OCI-LY1 (cell line): ENCODE results near the gene KLHDC4.
A peak's percentile ranks its signal among the peaks of the same experiment; 100 is the strongest.

ENCODE experiments used
- H2AFZ ChIP-seq: fragments of 200-600 bp; sonication (generic), shearing (Covaris generic); 2 replicates; pipeline ENCODE4 v1.6.0; 2014; ENCODE audit warnings: antibody characterized with exemption, mild to moderate bottlenecking, low read length
- H3F3A ChIP-seq: fragments of 200-600 bp; sonication (generic), shearing (Covaris generic); 2 replicates; pipeline ENCODE4 v1.6.0; 2014; ENCODE audit warnings: mild to moderate bottlenecking, antibody characterized with exemption, low read length, moderate library complexity; ENCODE audit not compliant: insufficient read depth
- H3K27ac ChIP-seq: fragments of 200-600 bp; sonication (generic); 2 replicates; pipeline ENCODE4 v1.5.1; 2014; ENCODE audit warnings: low read length, mixed run types, mild to moderate bottlenecking, low read depth; ENCODE audit not compliant: poor library complexity, severe bottlenecking
- H3K27me3 ChIP-seq: fragments of 200-600 bp; sonication (generic); 2 replicates; pipeline ENCODE4 v1.6.0; 2014; ENCODE audit warnings: antibody characterized with exemption, mild to moderate bottlenecking, low read length, moderate library complexity; ENCODE audit not compliant: insufficient read depth
- H3K36me3 ChIP-seq: fragments of 200-600 bp; sonication (generic); 2 replicates; pipeline ENCODE4 v1.6.1; 2014; ENCODE audit warnings: mild to moderate bottlenecking, antibody characterized with exemption, low read length, moderate library complexity, mixed read lengths; ENCODE audit not compliant: insufficient read depth
- H3K4me1 ChIP-seq: fragments of 200-600 bp; sonication (generic); 2 replicates; pipeline ENCODE4 v1.5.1; 2014; ENCODE audit warnings: mild to moderate bottlenecking, low read length, moderate library complexity; ENCODE audit not compliant: insufficient read depth, severe bottlenecking
- H3K4me2 ChIP-seq: fragments of 200-600 bp; sonication (generic), shearing (Covaris generic); 2 replicates; pipeline ENCODE4 v1.6.1; 2014; ENCODE audit warnings: low read length
- H3K4me3 ChIP-seq: fragments of 200-600 bp; sonication (generic); 2 replicates; pipeline ENCODE4 v1.5.1; 2014; ENCODE audit warnings: low read length, low read depth, mild to moderate bottlenecking, mixed read lengths; ENCODE audit not compliant: poor library complexity, severe bottlenecking
- H3K79me2 ChIP-seq: fragments of 200-600 bp; shearing (Covaris generic); 2 replicates; pipeline ENCODE4 v1.6.1; 2016; ENCODE audit warnings: mixed run types, low read length, mixed read lengths; ENCODE audit not compliant: insufficient read depth
- H3K9ac ChIP-seq: fragments of 200-600 bp; sonication (generic), shearing (Covaris generic); 2 replicates; pipeline ENCODE4 v1.6.1; 2014; ENCODE audit warnings: mild to moderate bottlenecking, low read length, mixed read lengths
- H3K9me2 ChIP-seq: fragments of 200-600 bp; sonication (generic), shearing (Covaris generic); 2 replicates; pipeline ENCODE4 v1.6.1; 2014; ENCODE audit warnings: low read depth, mild to moderate bottlenecking, low read length, mixed read lengths
- H3K9me3 ChIP-seq: fragments of 200-600 bp; shearing (Covaris generic); 2 replicates; pipeline ENCODE4 v1.6.1; 2014; ENCODE audit warnings: low read length, mixed read lengths
- H4K20me1 ChIP-seq: fragments of 200-600 bp; sonication (generic), shearing (Covaris generic); 2 replicates; pipeline ENCODE4 v1.6.0; 2016; ENCODE audit warnings: mild to moderate bottlenecking, low read length; ENCODE audit not compliant: insufficient read depth
- EZH2 ChIP-seq: fragments of 200-600 bp; sonication (generic), shearing (Covaris generic); IDR thresholded peaks from 2 replicates; pipeline ENCODE4 v1.8.0; 2017; ENCODE audit warnings: borderline replicate concordance, mixed run types, mild to moderate bottlenecking, antibody characterized with exemption, low read length, moderate library complexity, mixed read lengths
- TF ChIP-seq, protein P1 (sequence below): fragments of 200-600 bp; sonication (generic), shearing (Covaris generic); IDR thresholded peaks from 2 replicates; pipeline ENCODE4 v1.5.1; 2017; ENCODE audit warnings: mild to moderate bottlenecking, antibody characterized with exemption, low read length, moderate library complexity, mixed read lengths

Gene KLHDC4

GRCh38 chr16:87725596-87726235 is 40.1 kb downstream of the KLHDC4 start:
- no peaks in the 10 kb centered on the region for H3K9me2 ChIP-seq
- no peak overlapping the region for H3K4me2 ChIP-seq
- H3K27me3 ChIP-seq, result no peaks in the 10 kb centered on the region
- H3F3A ChIP-seq, result no peaks in the 10 kb centered on the region; the same call in 1 of the 2 replicates
- no peak overlapping the region for H3K4me3 ChIP-seq
- H3K36me3 ChIP-seq, result peaks cover 80% of the 10 kb centered on the region
- peak overlapping the region; percentile 55 for H3K9ac ChIP-seq
- H4K20me1 ChIP-seq, result no peaks in the 10 kb centered on the region
- H3K27ac ChIP-seq, result peak overlapping the region; percentile 97
- H2AFZ ChIP-seq, result no peak overlapping the region
- no peaks in the 10 kb centered on the region for H3K79me2 ChIP-seq
- peaks cover 53% of the 10 kb centered on the region for H3K4me1 ChIP-seq
- H3K9me3 ChIP-seq, result no peaks in the 10 kb centered on the region
- TF ChIP-seq, protein P1, sequence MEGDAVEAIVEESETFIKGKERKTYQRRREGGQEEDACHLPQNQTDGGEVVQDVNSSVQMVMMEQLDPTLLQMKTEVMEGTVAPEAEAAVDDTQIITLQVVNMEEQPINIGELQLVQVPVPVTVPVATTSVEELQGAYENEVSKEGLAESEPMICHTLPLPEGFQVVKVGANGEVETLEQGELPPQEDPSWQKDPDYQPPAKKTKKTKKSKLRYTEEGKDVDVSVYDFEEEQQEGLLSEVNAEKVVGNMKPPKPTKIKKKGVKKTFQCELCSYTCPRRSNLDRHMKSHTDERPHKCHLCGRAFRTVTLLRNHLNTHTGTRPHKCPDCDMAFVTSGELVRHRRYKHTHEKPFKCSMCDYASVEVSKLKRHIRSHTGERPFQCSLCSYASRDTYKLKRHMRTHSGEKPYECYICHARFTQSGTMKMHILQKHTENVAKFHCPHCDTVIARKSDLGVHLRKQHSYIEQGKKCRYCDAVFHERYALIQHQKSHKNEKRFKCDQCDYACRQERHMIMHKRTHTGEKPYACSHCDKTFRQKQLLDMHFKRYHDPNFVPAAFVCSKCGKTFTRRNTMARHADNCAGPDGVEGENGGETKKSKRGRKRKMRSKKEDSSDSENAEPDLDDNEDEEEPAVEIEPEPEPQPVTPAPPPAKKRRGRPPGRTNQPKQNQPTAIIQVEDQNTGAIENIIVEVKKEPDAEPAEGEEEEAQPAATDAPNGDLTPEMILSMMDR, result no peak
- no peak for TF ChIP-seq EZH2

- Histone ChIP-seq H3K36me3 (peaks cover 80% of the 10 kb centered on the region), H3K4me3 (no peak overlapping the region), H3K79me2 (no peaks in the 10 kb centered on the region), H2AFZ (no peak overlapping the region), H3K4me1 (peaks cover 53% of the 10 kb centered on the region), H3K9ac (peak overlapping the region; percentile 38), H3K9me3 (no peaks in the 10 kb centered on the region), H3K27ac (peak overlapping the region; percentile 97), H3K27me3 (no peaks in the 10 kb centered on the region), H3K4me2 (peak overlapping the region; percentile 21; the same call in 1 of the 2 replicates), H3K9me2 (no peaks in the 10 kb centered on the region), H4K20me1 (no peaks in the 10 kb centered on the region), H3F3A (no peaks in the 10 kb centered on the region; the same call in 1 of the 2 replicates)
- TF ChIP-seq, protein P1, result no peak
- no peak for TF ChIP-seq EZH2
Measured at GRCh38 chr16:87724490-87725291, 41.1 kb downstream of the KLHDC4 start.

GRCh38 chr16:87723226-87723623 is 42.6 kb downstream of the KLHDC4 start:
- Histone ChIP-seq H3K27me3 (no peaks in the 10 kb centered on the region), H3K4me2 (peak overlapping the region; percentile 39; the same call in 1 of the 2 replicates), H3K27ac (peak overlapping the region; percentile 97), H3K9ac (peak overlapping the region; percentile 64), H2AFZ (no peak overlapping the region), H3K9me3 (no peaks in the 10 kb centered on the region), H4K20me1 (no peaks in the 10 kb centered on the region), H3K36me3 (peaks cover 76% of the 10 kb centered on the region), H3K4me1 (peaks cover 51% of the 10 kb centered on the region), H3F3A (no peaks in the 10 kb centered on the region; the same call in 1 of the 2 replicates), H3K4me3 (peak overlapping the region; percentile 5), H3K79me2 (no peaks in the 10 kb centered on the region), H3K9me2 (no peaks in the 10 kb centered on the region)
- TF ChIP-seq, protein P1, result no peak
- TF ChIP-seq EZH2, result no peak
